Measurements from ENCODE around the gene GSTM4. TPM values are rescaled to one million over a fixed set of nuclear protein-coding genes. Genes with fewer than 3 reads are reported as not detected.

The GSTM4 gene
- total RNA-seq, 1 donor from 2014 or later = 36.8 TPM

GRCh38 chr1:109622137-109622892, 33.6 kb upstream of the GSTM4 start:
- no peaks in the 10 kb centered on the region for H3K9me3 ChIP-seq (replicated peaks)
- H3K36me3 ChIP-seq = peaks cover 9% of the 10 kb centered on the region
- H3K4me3 ChIP-seq = no peak overlapping the region
- no peak for DNase-seq
- no peak for TF ChIP-seq CTCF (IDR thresholded peaks at IDR 0.05; ENCODE audit: borderline replicate concordance)
- peaks cover 68% of the 10 kb centered on the region for H3K4me1 ChIP-seq
- H3K27me3 ChIP-seq (ENCODE audit: low read depth) = no peaks in the 10 kb centered on the region
- H3K27ac ChIP-seq (replicated peaks) = no peak overlapping the region
- intact Hi-C loops (cut with micrococcal nuclease) = no loop called here

DNA sequence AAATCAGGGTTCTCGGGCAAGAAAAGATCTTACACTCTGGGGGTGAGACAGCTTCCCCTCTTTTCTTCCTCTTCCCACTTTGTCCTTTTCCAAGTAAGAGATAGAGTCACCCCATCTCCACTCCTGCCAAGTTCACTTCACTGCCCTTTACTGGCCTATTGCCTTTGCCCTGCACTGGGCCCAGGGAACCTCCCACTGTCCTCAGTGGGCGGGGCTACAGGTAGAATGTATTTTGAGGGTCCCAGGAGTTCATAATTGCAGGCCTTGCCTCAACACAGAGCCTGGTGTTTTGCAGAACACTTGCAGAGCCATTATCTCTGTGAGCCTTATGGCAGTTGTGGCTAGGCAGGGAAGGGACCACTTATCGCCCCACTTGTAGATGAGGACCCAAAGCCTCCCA, 33.0 kb upstream of the GSTM4 start:
- H3K27ac ChIP-seq (replicated peaks) = no peak overlapping the region
- H3K27me3 ChIP-seq (ENCODE audit: low read depth) = no peaks in the 10 kb centered on the region
- H3K36me3 ChIP-seq = peaks cover 14% of the 10 kb centered on the region
- no peak for TF ChIP-seq CTCF (IDR thresholded peaks at IDR 0.05; ENCODE audit: borderline replicate concordance)
- H3K9me3 ChIP-seq (replicated peaks) = no peaks in the 10 kb centered on the region
- H3K4me1 ChIP-seq = peaks cover 68% of the 10 kb centered on the region
- no peak for DNase-seq
- H3K4me3 ChIP-seq = no peak overlapping the region
- intact Hi-C loops (cut with micrococcal nuclease) = no loop called here

DNA sequence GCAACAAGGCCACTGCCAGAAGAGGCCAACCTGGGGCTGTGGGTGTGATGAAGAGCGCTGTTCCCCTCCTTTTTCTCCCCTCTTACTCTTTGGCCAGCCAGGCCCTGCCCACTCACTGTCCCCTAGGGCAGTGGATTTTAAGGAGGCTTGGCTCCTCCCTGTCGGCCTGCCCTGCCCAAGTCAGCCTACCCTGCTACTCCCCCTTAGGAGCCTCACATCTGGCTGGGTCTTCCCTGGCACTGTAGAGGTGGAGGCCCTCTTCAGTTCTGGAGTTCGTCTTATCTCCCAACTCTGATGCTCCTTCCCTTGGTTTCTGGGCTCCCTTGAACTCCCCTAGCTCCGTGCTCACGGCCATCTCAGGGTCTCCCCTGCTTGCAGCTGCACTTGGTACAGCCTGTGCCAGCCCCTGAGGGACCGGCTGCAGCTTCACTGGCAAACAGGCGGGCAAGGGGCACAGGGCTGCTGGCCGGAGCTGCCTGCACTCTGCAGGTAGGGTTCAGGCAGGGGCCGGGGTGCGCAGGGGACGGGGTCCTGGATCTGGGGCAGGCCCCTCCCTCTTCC, 32.2 kb upstream of the GSTM4 start:
- no peak overlapping the region for H3K4me3 ChIP-seq
- H3K9me3 ChIP-seq (replicated peaks) = no peaks in the 10 kb centered on the region
- no peak for DNase-seq
- H3K36me3 ChIP-seq = peaks cover 21% of the 10 kb centered on the region
- no peaks in the 10 kb centered on the region for H3K27me3 ChIP-seq (ENCODE audit: low read depth)
- TF ChIP-seq CTCF (IDR thresholded peaks at IDR 0.05; ENCODE audit: borderline replicate concordance) = no peak
- H3K4me1 ChIP-seq = peaks cover 67% of the 10 kb centered on the region
- intact Hi-C loops (cut with micrococcal nuclease) = no loop called here
- no peak overlapping the region for H3K27ac ChIP-seq (replicated peaks)

DNA sequence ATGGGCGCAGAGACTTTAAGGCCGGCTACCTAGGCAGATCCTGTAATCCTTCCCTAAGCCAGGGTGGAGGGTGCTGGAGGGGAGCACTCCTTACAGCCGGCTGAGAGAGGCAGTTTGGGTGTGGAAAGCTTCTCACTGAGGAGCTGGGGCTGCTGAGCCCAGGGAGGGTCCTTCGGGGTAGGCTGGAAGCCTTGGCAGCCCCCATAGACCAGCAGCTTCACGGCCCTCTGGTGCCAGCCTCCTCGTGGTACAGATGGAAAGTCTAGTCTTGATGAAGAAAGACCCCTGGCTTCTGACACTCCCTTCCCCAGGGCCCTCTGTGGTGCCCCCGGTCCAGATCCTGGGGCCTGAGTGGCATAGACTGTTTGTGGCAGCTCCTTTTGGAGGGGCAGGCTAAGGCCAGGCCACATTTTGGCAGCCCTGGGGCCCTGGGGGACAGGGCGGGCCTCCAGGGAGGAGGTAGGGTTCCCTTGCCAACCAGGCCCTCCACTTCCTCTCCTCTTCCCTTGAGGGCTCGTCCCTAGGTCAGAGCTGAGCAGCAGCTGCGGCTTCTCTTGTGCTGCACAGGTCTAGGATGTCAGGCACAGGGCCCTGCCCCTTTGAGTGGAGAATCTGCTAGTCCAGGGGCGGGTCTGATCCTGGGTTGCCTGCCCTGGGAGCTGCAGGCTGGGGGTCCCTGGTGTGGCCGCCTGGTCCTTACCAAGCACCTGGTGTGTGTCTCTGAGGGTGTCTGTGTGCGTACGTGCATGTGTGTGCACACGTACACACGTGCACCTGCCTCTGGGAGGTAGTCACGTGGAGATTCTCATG, 31.5 kb upstream of the GSTM4 start:
- H3K9me3 ChIP-seq (replicated peaks) = no peaks in the 10 kb centered on the region
- peaks cover 60% of the 10 kb centered on the region for H3K4me1 ChIP-seq
- intact Hi-C loops (cut with micrococcal nuclease) = no loop called here
- no peak overlapping the region for H3K4me3 ChIP-seq
- no peak overlapping the region for H3K27ac ChIP-seq (replicated peaks)
- DNase-seq = no peak
- H3K36me3 ChIP-seq = peaks cover 29% of the 10 kb centered on the region
- H3K27me3 ChIP-seq (ENCODE audit: low read depth) = no peaks in the 10 kb centered on the region
- no peak for TF ChIP-seq CTCF (IDR thresholded peaks at IDR 0.05; ENCODE audit: borderline replicate concordance)

- no peak overlapping the region for H3K27ac ChIP-seq (replicated peaks)
- peaks cover 52% of the 10 kb centered on the region for H3K4me1 ChIP-seq
- no peak for DNase-seq
Measured at GRCh38 chr1:109625176-109625575, 30.7 kb upstream of the GSTM4 start.

More at GRCh38 chr1:109625176-109625575, 30.7 kb upstream of the GSTM4 start:
- TF ChIP-seq CTCF (IDR thresholded peaks at IDR 0.05; ENCODE audit: borderline replicate concordance) = no peak
- intact Hi-C loops (cut with micrococcal nuclease) = no loop called here
- Histone ChIP-seq H3K9me3 (replicated peaks) (no peaks in the 10 kb centered on the region), H3K27me3 (ENCODE audit: low read depth) (no peaks in the 10 kb centered on the region), H3K36me3 (peaks cover 35% of the 10 kb centered on the region), H3K4me3 (no peak overlapping the region)
